Neural cell (in vitro differentiated cells): ENCODE measurements around the gene ATP6AP1. TPM values are rescaled to one million over a fixed set of nuclear protein-coding genes. Genes with fewer than 3 reads are reported as not detected.

Source experiments
- H2AFZ ChIP-seq: fragments of 200-600, 300-800 bp; sonication (generic), shearing (Covaris generic); 2 replicates; pipeline ENCODE4 v1.6.0; 2014; ENCODE audit warnings: low read depth, mild to moderate bottlenecking, antibody characterized with exemption, low read length, moderate library complexity
- H3F3A ChIP-seq: fragments of 200-600 bp; shearing (Covaris generic); 2 replicates; pipeline ENCODE4 v1.6.1; 2016; ENCODE audit warnings: mild to moderate bottlenecking, moderate library complexity, mixed read lengths, antibody characterized with exemption, low read length; ENCODE audit not compliant: insufficient read depth, poor library complexity, severe bottlenecking
- H3K27ac ChIP-seq: fragments of 200-600, 300-800 bp; sonication (generic), shearing (Covaris generic); 2 replicates; pipeline ENCODE4 v1.5.1; 2014; ENCODE audit warnings: mild to moderate bottlenecking, low read length, moderate library complexity
- H3K27me3 ChIP-seq: fragments of 300-800, 200-600 bp; sonication (generic), shearing (Covaris generic); 2 replicates; pipeline ENCODE4 v1.6.0; 2014; ENCODE audit warnings: mild to moderate bottlenecking, low read depth, low read length, moderate library complexity; ENCODE audit not compliant: insufficient read depth
- H3K36me3 ChIP-seq: fragments of 300-800, 200-600 bp; sonication (generic), shearing (Covaris generic); 2 replicates; pipeline ENCODE4 v1.5.1; 2014; ENCODE audit warnings: mild to moderate bottlenecking, antibody characterized with exemption, low read length, moderate library complexity; ENCODE audit not compliant: insufficient read depth
- H3K4me2 ChIP-seq: fragments of 300-800, 200-600 bp; sonication (generic), shearing (Covaris generic); 2 replicates; pipeline ENCODE4 v1.6.0; 2014; ENCODE audit warnings: mild to moderate bottlenecking, low read length
- H3K4me3 ChIP-seq: fragments of 300-800, 200-600 bp; sonication (generic), shearing (Covaris generic); 2 replicates; pipeline ENCODE4 v1.5.1; 2014; ENCODE audit warnings: mild to moderate bottlenecking, low read length, moderate library complexity
- H3K79me2 ChIP-seq: fragments of 200-600 bp; shearing (Covaris generic); replicated peaks from 2 replicates; pipeline ENCODE4 v1.6.0; 2014; ENCODE audit warnings: mild to moderate bottlenecking, low read length, moderate library complexity; ENCODE audit not compliant: insufficient read depth
- H3K9ac ChIP-seq: fragments of 300-800, 200-600 bp; sonication (generic), shearing (Covaris generic); 2 replicates; pipeline ENCODE4 v1.6.1; 2016; ENCODE audit warnings: mild to moderate bottlenecking, low read length, mixed read lengths
- H3K9me2 ChIP-seq: fragments of 200-600 bp; shearing (Covaris generic); 2 replicates; pipeline ENCODE4 v1.6.1; 2016; ENCODE audit warnings: mild to moderate bottlenecking, low read length, mixed read lengths; ENCODE audit not compliant: insufficient read depth
- H3K9me3 ChIP-seq: fragments of 200-600, 300-800 bp; sonication (generic), shearing (Covaris generic); 2 replicates; pipeline ENCODE4 v1.6.1; 2016; ENCODE audit warnings: mild to moderate bottlenecking, mixed run types, low read length, moderate library complexity, mixed read lengths
- H4K20me1 ChIP-seq: fragments of 200-600 bp; shearing (Covaris generic); 2 replicates; pipeline ENCODE4 v1.6.1; 2016; ENCODE audit warnings: mild to moderate bottlenecking, mixed run types; ENCODE audit not compliant: insufficient read depth
- EP300 ChIP-seq: fragments of 450-650 bp; conservative IDR thresholded peaks from 2 replicates; pipeline ENCODE4 v1.6.1; 2014; ENCODE audit warnings: antibody characterized with exemption, mild to moderate bottlenecking, moderate library complexity; ENCODE audit not compliant: poor library complexity, severe bottlenecking
- EZH2 ChIP-seq: fragments of 200-600, 300-800 bp; shearing (Covaris generic), sonication (generic); IDR thresholded peaks from 2 replicates; pipeline ENCODE4 v1.6.1; 2014; ENCODE audit warnings: antibody characterized with exemption, low read length, borderline replicate concordance, mild to moderate bottlenecking; ENCODE audit not compliant: insufficient read depth, poor library complexity, severe bottlenecking
- MXI1 ChIP-seq: fragments of 450-650 bp; conservative IDR thresholded peaks from 2 replicates; pipeline ENCODE4 v1.6.1; 2014; ENCODE audit warnings: antibody characterized with exemption, mild to moderate bottlenecking; ENCODE audit not compliant: poor library complexity, severe bottlenecking
- POLR2AphosphoS5 ChIP-seq: IDR thresholded peaks from 2 replicates; pipeline ENCODE4 v1.6.1; 2012
- SMC3 ChIP-seq: fragments of 450-650 bp; conservative IDR thresholded peaks from 2 replicates; pipeline ENCODE4 v1.6.1; 2014; ENCODE audit warnings: antibody characterized with exemption, mild to moderate bottlenecking, moderate library complexity; ENCODE audit not compliant: poor library complexity
- TAF1 ChIP-seq: IDR thresholded peaks from 2 replicates; pipeline ENCODE4 v1.6.1; 2012; ENCODE audit warnings: low read depth
- polyA plus RNA-seq: library from polyadenylated mRNA; depleted of rRNA; stranded (reverse); fragments of >200 nt; gene quantifications from 2 replicates; pipeline ENCODE4 v1.2.3, GENCODE V29; 2014
- TF ChIP-seq, protein P1 (sequence below): fragments of 450-650 bp; IDR thresholded peaks from 2 replicates; pipeline ENCODE4 v1.5.1; 2014; ENCODE audit warnings: antibody characterized with exemption, mild to moderate bottlenecking, moderate library complexity; ENCODE audit not compliant: poor library complexity, severe bottlenecking
- TF ChIP-seq, protein P2 (sequence below): IDR thresholded peaks from 2 replicates; pipeline ENCODE4 v1.6.1; 2012; ENCODE audit warnings: borderline replicate concordance

Gene ATP6AP1
- polyA plus RNA-seq, 1 donor from 2014 or later = 126 TPM

DNA sequence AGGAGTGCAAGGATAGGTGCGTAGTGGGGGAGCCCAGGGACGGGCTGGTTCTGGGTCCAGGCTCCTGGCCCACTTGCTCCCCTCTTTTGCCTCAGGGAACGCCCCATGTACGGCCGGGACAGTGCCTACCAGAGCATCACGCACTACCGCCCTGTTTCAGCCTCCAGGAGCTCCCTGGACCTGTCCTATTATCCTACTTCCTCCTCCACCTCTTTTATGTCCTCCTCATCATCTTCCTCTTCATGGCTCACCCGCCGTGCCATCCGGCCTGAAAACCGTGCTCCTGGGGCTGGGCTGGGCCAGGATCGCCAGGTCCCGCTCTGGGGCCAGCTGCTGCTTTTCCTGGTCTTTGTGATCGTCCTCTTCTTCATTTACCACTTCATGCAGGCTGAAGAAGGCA lies 47.7 kb upstream of the ATP6AP1 start:
- H3K9me2 ChIP-seq = no peaks in the 10 kb centered on the region
- H3K36me3 ChIP-seq = no peaks in the 10 kb centered on the region
- no peak overlapping the region for H3K27ac ChIP-seq
- H3K27me3 ChIP-seq = no peaks in the 10 kb centered on the region
- peaks cover 9% of the 10 kb centered on the region for H3K79me2 ChIP-seq
- peak overlapping the region; percentile 78 for H3K4me3 ChIP-seq
- no peak overlapping the region for H3K4me2 ChIP-seq
- H3K9me3 ChIP-seq = no peaks in the 10 kb centered on the region
- H3K9ac ChIP-seq = peak overlapping the region; percentile 92
- TF ChIP-seq, protein P1, sequence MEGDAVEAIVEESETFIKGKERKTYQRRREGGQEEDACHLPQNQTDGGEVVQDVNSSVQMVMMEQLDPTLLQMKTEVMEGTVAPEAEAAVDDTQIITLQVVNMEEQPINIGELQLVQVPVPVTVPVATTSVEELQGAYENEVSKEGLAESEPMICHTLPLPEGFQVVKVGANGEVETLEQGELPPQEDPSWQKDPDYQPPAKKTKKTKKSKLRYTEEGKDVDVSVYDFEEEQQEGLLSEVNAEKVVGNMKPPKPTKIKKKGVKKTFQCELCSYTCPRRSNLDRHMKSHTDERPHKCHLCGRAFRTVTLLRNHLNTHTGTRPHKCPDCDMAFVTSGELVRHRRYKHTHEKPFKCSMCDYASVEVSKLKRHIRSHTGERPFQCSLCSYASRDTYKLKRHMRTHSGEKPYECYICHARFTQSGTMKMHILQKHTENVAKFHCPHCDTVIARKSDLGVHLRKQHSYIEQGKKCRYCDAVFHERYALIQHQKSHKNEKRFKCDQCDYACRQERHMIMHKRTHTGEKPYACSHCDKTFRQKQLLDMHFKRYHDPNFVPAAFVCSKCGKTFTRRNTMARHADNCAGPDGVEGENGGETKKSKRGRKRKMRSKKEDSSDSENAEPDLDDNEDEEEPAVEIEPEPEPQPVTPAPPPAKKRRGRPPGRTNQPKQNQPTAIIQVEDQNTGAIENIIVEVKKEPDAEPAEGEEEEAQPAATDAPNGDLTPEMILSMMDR = no peak
- TF ChIP-seq, protein P2, sequence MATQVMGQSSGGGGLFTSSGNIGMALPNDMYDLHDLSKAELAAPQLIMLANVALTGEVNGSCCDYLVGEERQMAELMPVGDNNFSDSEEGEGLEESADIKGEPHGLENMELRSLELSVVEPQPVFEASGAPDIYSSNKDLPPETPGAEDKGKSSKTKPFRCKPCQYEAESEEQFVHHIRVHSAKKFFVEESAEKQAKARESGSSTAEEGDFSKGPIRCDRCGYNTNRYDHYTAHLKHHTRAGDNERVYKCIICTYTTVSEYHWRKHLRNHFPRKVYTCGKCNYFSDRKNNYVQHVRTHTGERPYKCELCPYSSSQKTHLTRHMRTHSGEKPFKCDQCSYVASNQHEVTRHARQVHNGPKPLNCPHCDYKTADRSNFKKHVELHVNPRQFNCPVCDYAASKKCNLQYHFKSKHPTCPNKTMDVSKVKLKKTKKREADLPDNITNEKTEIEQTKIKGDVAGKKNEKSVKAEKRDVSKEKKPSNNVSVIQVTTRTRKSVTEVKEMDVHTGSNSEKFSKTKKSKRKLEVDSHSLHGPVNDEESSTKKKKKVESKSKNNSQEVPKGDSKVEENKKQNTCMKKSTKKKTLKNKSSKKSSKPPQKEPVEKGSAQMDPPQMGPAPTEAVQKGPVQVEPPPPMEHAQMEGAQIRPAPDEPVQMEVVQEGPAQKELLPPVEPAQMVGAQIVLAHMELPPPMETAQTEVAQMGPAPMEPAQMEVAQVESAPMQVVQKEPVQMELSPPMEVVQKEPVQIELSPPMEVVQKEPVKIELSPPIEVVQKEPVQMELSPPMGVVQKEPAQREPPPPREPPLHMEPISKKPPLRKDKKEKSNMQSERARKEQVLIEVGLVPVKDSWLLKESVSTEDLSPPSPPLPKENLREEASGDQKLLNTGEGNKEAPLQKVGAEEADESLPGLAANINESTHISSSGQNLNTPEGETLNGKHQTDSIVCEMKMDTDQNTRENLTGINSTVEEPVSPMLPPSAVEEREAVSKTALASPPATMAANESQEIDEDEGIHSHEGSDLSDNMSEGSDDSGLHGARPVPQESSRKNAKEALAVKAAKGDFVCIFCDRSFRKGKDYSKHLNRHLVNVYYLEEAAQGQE = no peak
- no peak for TF ChIP-seq EP300
- no peaks in the 10 kb centered on the region for H4K20me1 ChIP-seq
- H3F3A ChIP-seq = no peaks in the 10 kb centered on the region
- no peak overlapping the region for H2AFZ ChIP-seq

DNA sequence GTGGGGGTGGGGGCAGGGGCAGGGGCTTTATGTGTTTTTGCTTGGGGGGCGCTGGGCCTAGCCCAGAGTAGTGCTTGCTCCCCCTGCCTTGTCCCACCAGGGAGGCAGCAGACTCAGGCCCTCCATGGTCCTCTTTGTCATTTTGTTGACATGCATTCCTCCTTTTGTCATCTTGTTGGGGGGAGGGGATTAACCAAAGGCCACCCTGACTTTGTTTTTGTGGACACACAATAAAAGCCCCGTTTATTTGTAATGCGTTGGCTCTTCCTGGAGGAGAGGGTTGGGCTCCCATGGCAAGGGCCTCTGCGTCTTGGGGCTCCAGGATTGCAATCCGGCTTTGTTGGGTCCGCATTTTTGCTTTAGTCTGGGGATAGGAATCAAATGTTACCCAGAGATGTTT lies 47.2 kb upstream of the ATP6AP1 start:
- no peak overlapping the region for H3K27ac ChIP-seq
- no peaks in the 10 kb centered on the region for H3K36me3 ChIP-seq
- H3K4me2 ChIP-seq = no peak overlapping the region
- no peaks in the 10 kb centered on the region for H3K9me3 ChIP-seq
- TF ChIP-seq, protein P1 = no peak
- TF ChIP-seq TAF1 (no peak), POLR2AphosphoS5 (no peak), SMC3 (no peak), EP300 (no peak), MXI1 (no peak), EZH2 (no peak)
- TF ChIP-seq, protein P2 = no peak
- H3K9me2 ChIP-seq = no peaks in the 10 kb centered on the region
- no peak overlapping the region for H2AFZ ChIP-seq
- no peaks in the 10 kb centered on the region for H3K27me3 ChIP-seq
- H4K20me1 ChIP-seq = no peaks in the 10 kb centered on the region
- no peaks in the 10 kb centered on the region for H3F3A ChIP-seq
- H3K4me3 ChIP-seq = no peak overlapping the region
- no peak overlapping the region for H3K9ac ChIP-seq
- H3K79me2 ChIP-seq = peaks cover 9% of the 10 kb centered on the region
